MCF 10A (cell line): ENCODE results near the gene PPP2R3A. TPM values are rescaled to one million over a fixed set of nuclear protein-coding genes. Genes with fewer than 3 reads are reported as not detected.
A peak's percentile ranks its signal among the peaks of the same experiment; 100 is the strongest.

Source experiments
- BruUV-seq: library from RNA; stranded (reverse); fragments of 400-500 nt; replicated peaks from 2 replicates; lab custom pipeline; 2021; lab: Mats Ljungman, UMichigan
- CTCF ChIA-PET: fragments of 300-600 bp; sonication (Branson Sonifier 250); formaldehyde crosslinking; extraction: SDS; loops from one replicate; lab custom pipeline; 2021; ENCODE audit warnings: antibody characterized with exemption, inconsistent platforms; lab: Yijun Ruan, JAX
- POLR2A ChIA-PET: fragments of 300-600, 350-650 bp; sonication (Branson Sonifier 250); formaldehyde crosslinking; extraction: SDS; loops from one replicate; lab custom pipeline; 2020; ENCODE audit warnings: antibody characterized with exemption, inconsistent platforms; lab: Yijun Ruan, JAX
- DNase-seq: peaks from one replicate; pipeline ENCODE4 v3.0.0-alpha.2; 2018; ENCODE audit not compliant: unreplicated experiment
- H3K27ac Mint-ChIP-seq: one replicate; pipeline ENCODE4 v1.8.0; 2022; ENCODE audit warnings: mild to moderate bottlenecking, low read depth, mixed read lengths; ENCODE audit not compliant: unreplicated experiment
- H3K27me3 Mint-ChIP-seq: one replicate; pipeline ENCODE4 v1.8.0; 2022; ENCODE audit warnings: mixed read lengths; ENCODE audit not compliant: insufficient read depth, unreplicated experiment
- H3K36me3 Mint-ChIP-seq: one replicate; pipeline ENCODE4 v1.8.0; 2022; ENCODE audit warnings: mild to moderate bottlenecking, moderate library complexity, mixed read lengths; ENCODE audit not compliant: insufficient read depth, unreplicated experiment
- H3K4me1 Mint-ChIP-seq: one replicate; pipeline ENCODE4 v1.8.0; 2022; ENCODE audit warnings: mixed read lengths; ENCODE audit not compliant: insufficient read depth, unreplicated experiment
- H3K4me3 Mint-ChIP-seq: one replicate; pipeline ENCODE4 v1.8.0; 2022; ENCODE audit warnings: mild to moderate bottlenecking, moderate library complexity, mixed read lengths; ENCODE audit not compliant: unreplicated experiment
- H3K9me3 Mint-ChIP-seq: one replicate; pipeline ENCODE4 v1.8.0; 2022; ENCODE audit warnings: mixed read lengths; ENCODE audit not compliant: unreplicated experiment
- CTCF ChIP-seq: fragments of 200-600 bp; IDR thresholded peaks from one replicate; pipeline ENCODE4 v1.8.0; 2022; ENCODE audit warnings: antibody characterized with exemption, mild to moderate bottlenecking; ENCODE audit not compliant: unreplicated experiment
- intact Hi-C: fragments of 100-400 bp; cut with micrococcal nuclease; formaldehyde crosslinking; loops from 2 replicates; pipeline ENCODE4 v1.14.1; 2022
- total RNA-seq: library from RNA; stranded (reverse); gene quantifications from 2 replicates; pipeline ENCODE4 v1.2.3, GENCODE V29; 2022

Gene PPP2R3A
- total RNA-seq, 1 experiment from 2014 or later: 7.5 TPM

- TF ChIP-seq CTCF: no peak
Observed at GRCh38 chr3:136197159-136197793, 231.7 kb downstream of the PPP2R3A start.

More at GRCh38 chr3:136197159-136197793, 231.7 kb downstream of the PPP2R3A start:
- Mint-ChIP-seq H3K4me1 (peaks cover 9% of the 10 kb centered on the region), H3K27ac (peak overlapping the region; percentile 93), H3K9me3 (no peaks in the 10 kb centered on the region), H3K27me3 (no peaks in the 10 kb centered on the region), H3K36me3 (peaks cover 23% of the 10 kb centered on the region), H3K4me3 (peak overlapping the region; percentile 82)
- TSS peak; percentile 72 for BruUV-seq
- ChIA-PET POLR2A (interaction anchor here (0.7 to 5.6 kb wide), 24 partner anchors 9 to 780 kb away, joined by 3 to 43 read pairs (median 5); partner anchors contain the start of genes IL20RB, NCK1, PCCB and STAG1), CTCF (interaction anchor here (0.5 to 1.7 kb wide), 13 partner anchors 18 to 820 kb away, joined by 3 to 5 read pairs (median 4); partner anchors contain the start of genes PCCB and STAG1)
- intact Hi-C loops: loop anchor here (2.0 to 10.0 kb wide), 3 partner anchors 54 to 198 kb away; no protein-coding TSS in a partner anchor
- DNase-seq: peak; percentile 26

Other genes with a start within 250 kb of the PPP2R3A start
- gene MSL2, start 230.6 kb downstream of the PPP2R3A start, total RNA-seq: 24.6 and 33.4 TPM in 2 replicates